Motor neuron (in vitro differentiated cells): ENCODE measurements around the gene DSC2. TPM values are rescaled to one million over a fixed set of nuclear protein-coding genes. Genes with fewer than 3 reads are reported as not detected.
A peak's percentile ranks its signal among the peaks of the same experiment; 100 is the strongest.

Experiments
- ATAC-seq, 8 experiments: fragments of 200-7000 bp; cut with Tn5 transposase; replicated peaks in 6 of 8; 2 replicates each; pipeline ENCODE4 v1.8.0; 2021; ENCODE audit warnings: mild to moderate bottlenecking in 8 of 8, moderate library complexity in 8 of 8
- H3K27ac ChIP-seq, 2 donors: fragments of 250-450 bp; sonication (Bioruptor Pico); 2 replicates each; pipeline ENCODE4 v1.9.0; 2021; ENCODE audit warnings: antibody characterized with exemption in 2 of 2, mild to moderate bottlenecking in 2 of 2, moderate library complexity in 1 of 2
- H3K4me1 ChIP-seq, 2 donors: fragments of 250-450 bp; sonication (Bioruptor Pico); replicated peaks in 1 of 2; 2 replicates each; pipeline ENCODE4 v1.6.1; 2021; ENCODE audit warnings: antibody characterized with exemption in 2 of 2, mild to moderate bottlenecking in 2 of 2, moderate library complexity in 1 of 2
- H3K4me3 ChIP-seq, 5 donors: fragments of 250-450 bp; sonication (Bioruptor Pico); 2 replicates each; pipeline ENCODE4 v1.9.0; 2021; ENCODE audit warnings: antibody characterized with exemption in 5 of 5, mild to moderate bottlenecking in 5 of 5, moderate library complexity in 4 of 5
- WGBS, 10 experiments: fragments of 450-650 bp; shearing (Covaris generic); methylation state at CpG; one replicate each; pipeline ENCODE4 v1.0.0; 2022; 5-methylcytosine and 5-hydroxymethylcytosine counted together
- in situ Hi-C, 9 experiments: fragments of 400-800 bp; cut with MboI; loops; one replicate each; pipeline ENCODE4 v1.15.0; 2021; ENCODE audit warnings: low sequenced_read_pairs in 9 of 9, low pct_unique_long_range_greater_than_20kb in 2 of 9; ENCODE audit not compliant: unreplicated experiment in 9 of 9
- total RNA-seq, 8 experiments: library from RNA; unstranded; fragments of 300-600 nt; gene quantifications; 2 replicates each; pipeline versions ENCODE4 v1.2.3 to v1.2.4, GENCODE V29; 2022

Gene DSC2
- total RNA-seq, 8 experiments from 2014 or later: 0.05 to 7.0 (median 3.4) TPM; not detected in 1

DNA sequence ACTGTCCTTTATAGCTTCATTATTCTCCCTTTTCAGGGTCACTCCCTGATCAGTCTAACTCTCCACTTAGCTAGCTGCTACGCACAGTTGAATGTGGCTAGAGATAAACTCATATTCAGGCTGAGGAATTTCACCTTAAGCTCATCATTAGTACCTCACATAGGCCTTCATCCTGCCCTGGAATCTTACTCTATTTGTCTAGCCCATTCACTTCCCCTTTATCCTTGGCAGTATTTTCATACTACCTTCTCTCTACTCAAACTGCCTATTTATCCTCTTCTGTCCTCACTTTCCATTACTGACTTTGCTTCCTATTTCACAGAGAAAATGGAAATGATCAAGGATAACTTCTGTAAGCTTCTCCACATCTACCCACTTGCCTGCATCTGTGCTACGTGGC, 10.6 kb upstream of the DSC2 start:
- Histone ChIP-seq H3K4me3 (no peak overlapping the region), H3K4me1 (no peaks in the 10 kb centered on the region), H3K27ac (no peak overlapping the region)
- in situ Hi-C loops: no loop called here
- no peak for ATAC-seq
- WGBS, 10 experiments: 0 to 93% (median 74%) methylated on average over 1 to 2 of the region's 2 CpGs; no CpG with 5 or more reads in 1 of the 10 experiments

DNA sequence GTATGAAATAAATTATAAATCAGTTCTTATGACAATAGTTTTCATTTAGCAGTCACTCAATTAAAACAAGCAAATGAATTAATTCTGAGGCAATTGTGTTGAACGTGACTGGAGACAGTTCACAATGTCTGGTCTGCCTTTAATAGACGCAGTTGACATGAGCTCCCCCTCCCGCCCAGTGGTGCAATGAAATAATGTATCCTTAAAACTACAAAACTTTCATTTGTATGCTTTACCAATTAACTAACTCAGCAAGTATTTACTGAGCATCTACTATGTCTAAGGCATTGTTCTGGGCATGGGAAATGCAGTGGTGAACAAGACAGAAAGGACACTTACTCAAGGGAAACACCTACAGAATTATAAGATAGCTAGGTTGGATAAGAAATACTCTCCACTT, 3.5 kb upstream of the DSC2 start:
- no peak overlapping the region for H3K4me3 ChIP-seq
- WGBS, 10 experiments: 0 to 94% (median 82%) methylated on average over 1 to 2 of the region's 3 CpGs; no CpG with 5 or more reads in 4 of the 10 experiments
- peaks cover 0 to 3% of the 10 kb centered on the region in 2 donors for H3K4me1 ChIP-seq
- no peak overlapping the region for H3K27ac ChIP-seq
- in situ Hi-C loops: no loop called here
- no peak for ATAC-seq

DNA sequence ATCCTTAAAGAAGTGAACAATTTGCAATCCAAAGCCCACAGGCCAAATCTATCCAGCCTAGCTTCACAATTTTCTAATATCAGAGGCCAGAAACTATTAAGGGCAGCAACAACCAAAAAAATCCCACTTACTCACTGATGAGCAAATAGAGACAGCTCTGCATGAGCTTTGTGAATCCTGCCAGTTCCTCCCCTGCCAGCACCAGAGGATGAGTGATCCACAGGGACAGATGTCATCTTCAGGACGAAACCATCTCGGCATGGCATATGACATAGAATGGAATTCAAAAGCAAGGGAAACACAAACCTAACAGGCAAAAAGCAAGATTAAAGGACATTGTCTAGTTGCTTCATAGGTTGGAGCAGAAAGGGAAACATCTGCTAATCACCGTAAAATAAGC, 2.2 kb upstream of the DSC2 start:
- 0 to 100% (median 54%) methylated on average over 1 to 3 of the region's 3 CpGs; no CpG with 5 or more reads in 4 of the 10 experiments for WGBS, 10 experiments
- in situ Hi-C loops: no loop called here
- H3K4me3 ChIP-seq: no peak overlapping the region
- no peak overlapping the region for H3K27ac ChIP-seq
- H3K4me1 ChIP-seq: peaks cover 6% of the 10 kb centered on the region in 2 donors
- no peak for ATAC-seq

DNA sequence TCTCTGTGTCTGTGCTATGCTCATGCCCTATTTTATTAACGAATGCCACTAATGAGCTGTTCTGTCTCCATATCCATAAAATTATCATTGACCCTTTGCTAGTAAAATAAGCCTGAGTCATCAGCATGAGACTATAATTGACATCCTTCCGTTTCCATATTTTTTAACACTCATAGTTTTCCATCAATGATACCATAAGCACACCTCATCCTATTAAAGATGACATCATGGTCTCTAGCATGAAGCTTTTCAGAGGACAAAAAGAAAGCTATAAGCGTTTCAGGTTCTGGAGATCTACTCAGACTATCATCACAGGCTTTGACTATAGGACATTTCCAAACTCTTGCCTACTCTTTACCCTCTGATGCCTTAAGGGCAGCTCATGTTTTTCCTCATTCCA, 1.2 kb upstream of the DSC2 start:
- no peak for ATAC-seq
- WGBS, 10 experiments: 0 to 95% (median 75%) methylated on average over 1 to 3 of the region's 3 CpGs; no CpG with 5 or more reads in 1 of the 10 experiments
- Histone ChIP-seq H3K27ac (no peak overlapping the region), H3K4me3 (no peak overlapping the region), H3K4me1 (peaks cover 6% of the 10 kb centered on the region in 2 donors)
- in situ Hi-C loops: no loop called here

DNA sequence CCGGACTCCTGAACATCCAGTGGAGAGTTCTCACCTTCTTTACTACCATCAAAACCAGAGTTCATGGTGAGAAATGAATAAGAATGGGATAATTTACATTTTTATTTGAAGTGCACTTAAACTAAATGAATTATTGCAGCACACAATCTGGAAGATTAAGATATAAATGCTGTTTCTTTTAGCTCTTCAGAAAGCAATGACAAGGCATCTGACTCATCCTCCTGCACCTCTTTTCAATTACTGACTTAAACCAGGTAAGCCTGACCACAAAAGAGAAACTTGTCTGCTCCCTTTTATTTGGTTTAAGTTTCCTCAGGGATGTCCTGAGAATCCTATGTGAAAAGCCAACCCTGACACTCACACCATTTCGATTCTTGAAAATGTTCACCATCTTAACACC, 720 bp upstream of the DSC2 start:
- H3K4me3 ChIP-seq: peak overlapping the region in 1 of 5 donors; percentile 69
- no peak overlapping the region for H3K27ac ChIP-seq
- in situ Hi-C loops: no loop called here

DNA sequence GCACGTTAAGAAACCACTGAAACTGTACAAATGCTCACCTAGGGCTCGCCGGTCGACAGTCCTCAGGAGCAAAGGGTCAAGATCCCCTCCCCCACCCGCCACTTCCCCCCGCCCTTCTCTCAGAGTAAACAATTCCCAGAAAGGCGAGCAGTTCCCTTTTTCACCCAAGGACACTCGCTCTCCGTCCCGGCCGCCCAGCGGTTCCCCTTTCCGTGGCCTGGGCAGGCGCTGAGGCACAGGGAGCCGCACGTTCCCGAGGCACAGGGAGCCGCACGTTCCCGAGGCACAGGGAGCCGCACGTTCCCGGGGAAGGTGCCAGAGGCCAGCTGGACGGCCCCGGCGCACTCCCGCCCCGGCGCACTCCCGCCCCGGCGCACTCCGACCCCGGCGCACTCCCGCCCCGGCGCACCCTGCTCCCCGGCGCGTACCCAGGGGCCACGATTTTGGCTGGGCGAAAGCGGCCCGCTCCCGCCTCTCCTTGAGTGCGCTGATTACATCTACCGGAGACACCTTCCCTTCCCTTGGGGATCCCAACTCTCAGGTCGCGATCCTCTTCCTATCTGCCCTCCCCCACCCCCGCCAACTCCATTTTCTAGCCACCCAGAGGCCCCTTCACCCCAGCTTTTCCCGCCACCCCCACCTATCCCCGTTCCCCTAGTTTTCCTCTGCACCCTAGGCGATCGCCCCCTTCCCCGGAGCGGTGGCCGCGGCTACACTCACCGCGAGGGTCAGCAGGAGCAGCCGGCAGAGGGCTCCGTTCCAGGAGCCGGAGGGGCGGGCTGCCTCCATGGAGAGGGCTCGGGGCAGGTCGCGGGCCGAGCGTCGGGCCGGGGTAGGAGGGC, 817 bp downstream of the DSC2 start:
- ATAC-seq: peak in 7 of 8 experiments; percentile 16 to 87 (median 85)
- in situ Hi-C loops: no loop called here
- Histone ChIP-seq H3K4me3 (peak overlapping the region; percentile 48 to 76 (median 59)), H3K4me1 (peaks cover 6% of the 10 kb centered on the region in 2 donors), H3K27ac (peak overlapping the region; percentile 29 to 82)
- WGBS, 10 experiments: no CpG with 5 or more reads among the region's 72 CpGs

More for the DNA sequence above, 720 bp upstream of the DSC2 start:
- WGBS, 10 experiments: 0 to 100% (median 75%) methylated on average over 1 to 2 of the region's 2 CpGs; no CpG with 5 or more reads in 3 of the 10 experiments
- H3K4me1 ChIP-seq: peaks cover 6% of the 10 kb centered on the region in 2 donors
- no peak for ATAC-seq

DNA sequence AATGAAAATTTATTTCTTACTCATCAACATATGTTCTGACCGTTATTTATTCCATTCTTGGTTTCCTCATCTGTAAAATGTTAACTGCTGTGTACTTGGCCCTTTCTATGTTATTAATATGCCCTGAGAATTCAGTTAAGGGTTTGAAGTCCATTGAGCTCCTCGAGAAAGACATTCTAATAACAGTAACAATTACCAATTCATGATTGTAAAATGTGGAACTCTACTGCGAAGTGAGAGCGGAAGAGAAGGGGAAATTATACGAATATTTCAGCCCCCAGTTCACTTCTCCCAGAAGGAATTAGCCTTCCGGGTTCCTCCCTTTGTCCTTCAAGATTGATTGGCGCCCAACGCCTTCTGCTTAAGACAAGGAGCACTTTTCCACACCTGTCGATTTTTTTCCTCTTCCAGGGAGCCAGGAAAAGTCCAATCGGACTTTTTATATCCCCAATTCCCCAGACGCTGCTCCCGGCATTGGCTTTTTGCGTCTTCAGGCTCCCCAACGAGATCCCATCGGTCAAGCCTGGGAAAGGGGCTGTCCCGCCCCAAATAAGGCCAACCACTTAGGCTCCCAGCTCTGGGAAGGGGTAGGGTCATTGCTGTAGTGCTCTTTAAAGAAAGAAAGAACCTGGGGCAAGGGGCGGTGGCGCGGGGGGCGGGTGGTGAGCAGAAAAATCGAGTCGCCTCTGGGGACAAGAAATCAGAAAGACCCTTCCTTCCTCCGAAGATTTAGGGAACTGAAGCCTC, 1.6 kb downstream of the DSC2 start:
- 0 to 20% (median 5%) methylated on average over 4 to 11 of the region's 23 CpGs for WGBS, 10 experiments
- in situ Hi-C loops: no loop called here
- H3K4me1 ChIP-seq: peaks cover 6% of the 10 kb centered on the region in 2 donors
- H3K4me3 ChIP-seq: peak overlapping the region; percentile 48 to 76 (median 59)
- peak overlapping the region; percentile 29 to 82 for H3K27ac ChIP-seq
- peak in 4 of 8 experiments; percentile 3 to 16 (median 10) for ATAC-seq

DNA sequence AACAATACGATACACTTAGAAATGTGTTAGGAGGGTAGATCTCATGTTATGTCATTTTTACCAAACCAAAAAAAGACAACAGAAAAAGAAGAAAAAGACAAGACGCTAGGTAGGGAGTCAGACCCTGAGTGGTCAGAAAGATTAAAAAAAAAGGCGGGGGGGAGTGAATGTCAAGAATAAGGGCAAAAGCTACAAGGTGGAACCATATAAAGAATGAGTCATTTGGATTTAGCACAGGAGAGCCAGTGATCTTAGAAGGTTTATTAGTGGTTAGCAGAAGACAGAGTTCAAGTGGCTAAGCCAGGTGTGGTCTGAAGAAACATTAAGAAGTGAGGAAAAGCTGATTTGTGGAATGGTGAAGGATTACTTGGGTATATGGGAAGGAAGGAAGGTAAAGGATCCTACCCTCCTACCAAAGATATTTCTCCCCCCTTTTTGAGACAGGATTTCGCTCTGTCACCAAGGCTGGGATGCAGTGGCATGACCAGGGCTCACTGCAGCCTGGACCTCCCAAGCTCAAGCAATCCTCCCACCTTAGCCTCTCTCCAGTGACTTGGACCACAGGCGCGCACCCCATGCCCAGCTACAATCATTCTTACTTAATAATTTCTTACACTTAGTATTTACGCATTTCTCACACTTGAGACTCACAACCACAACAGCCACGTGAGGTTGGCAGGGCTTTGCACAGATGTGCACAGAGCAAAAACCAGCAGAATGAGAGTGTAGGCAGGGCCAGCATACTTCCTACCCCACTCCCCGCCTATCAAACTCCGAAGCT, 2.6 kb downstream of the DSC2 start:
- Histone ChIP-seq H3K27ac (no peak overlapping the region), H3K4me3 (peak overlapping the region in 2 of 5 donors; percentile 69 to 76), H3K4me1 (peaks cover 6% of the 10 kb centered on the region in 2 donors)
- in situ Hi-C loops: no loop called here
- no peak for ATAC-seq
- 0 to 100% (median 86%) methylated on average over 1 to 9 of the region's 10 CpGs for WGBS, 10 experiments

DNA sequence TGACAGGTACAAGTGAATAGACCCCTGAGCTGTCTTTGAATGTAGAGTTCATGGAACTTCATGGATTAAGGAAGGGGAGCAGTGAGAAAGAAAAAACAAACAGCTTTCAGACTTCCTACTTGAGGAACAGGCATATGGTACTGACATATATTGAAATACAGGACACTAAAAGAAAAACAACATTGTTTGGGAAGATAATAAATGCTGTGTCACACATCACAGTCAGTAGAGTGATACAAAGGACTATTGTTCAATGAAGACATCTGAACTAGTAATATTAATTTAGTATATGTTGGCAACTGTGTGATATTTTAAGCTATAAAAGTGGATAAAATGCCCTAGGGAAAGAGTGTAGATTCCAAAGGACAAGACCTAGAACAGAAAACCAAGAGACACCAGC, 3.3 kb downstream of the DSC2 start:
- Histone ChIP-seq H3K27ac (no peak overlapping the region), H3K4me3 (no peak overlapping the region), H3K4me1 (peaks cover 6% of the 10 kb centered on the region in 2 donors)
- ATAC-seq: no peak
- in situ Hi-C loops: no loop called here

DNA sequence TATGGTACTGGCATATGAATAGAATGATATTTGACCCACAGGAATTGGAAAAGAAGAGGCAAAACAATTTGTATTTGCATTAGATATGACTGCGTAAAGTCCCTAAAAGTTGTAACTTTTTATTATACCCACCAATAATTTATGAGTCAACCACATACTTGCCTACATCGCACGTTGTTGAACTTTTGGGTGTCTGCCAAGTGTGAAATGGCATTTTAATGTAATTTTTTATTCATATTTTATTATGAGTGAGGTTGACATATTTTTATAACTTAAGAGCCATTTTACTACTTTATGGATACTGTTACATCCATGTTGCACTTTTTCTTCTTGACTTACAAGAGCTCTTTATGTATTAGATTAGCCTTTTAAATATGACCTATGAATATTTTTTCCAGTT, 4.6 kb downstream of the DSC2 start:
- WGBS, 10 experiments: 14 to 100% (median 90%) methylated on average over 1 to 3 of the region's 3 CpGs
- in situ Hi-C loops: no loop called here
- peaks cover 6% of the 10 kb centered on the region in 2 donors for H3K4me1 ChIP-seq
- ATAC-seq: no peak
- H3K27ac ChIP-seq: no peak overlapping the region
- H3K4me3 ChIP-seq: no peak overlapping the region

DNA sequence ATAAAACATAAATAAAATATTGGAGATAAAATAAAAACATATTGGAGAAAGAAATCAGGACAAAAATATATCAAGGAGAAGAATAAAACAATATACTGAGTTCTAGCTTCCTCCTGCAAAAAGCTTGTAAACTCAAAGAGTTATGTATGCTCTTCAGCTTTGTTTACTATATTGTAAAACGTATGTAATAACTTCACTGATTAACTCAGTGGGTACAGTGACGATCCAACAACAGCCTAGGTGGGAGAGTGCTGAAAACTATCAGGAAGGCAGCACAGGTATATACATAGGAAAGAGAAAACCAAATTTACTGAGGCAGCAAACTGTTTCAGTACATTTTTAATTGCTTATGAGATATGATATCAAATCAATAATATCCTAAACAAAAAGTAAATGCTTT, 8.3 kb downstream of the DSC2 start:
- no peak for ATAC-seq
- 0 to 100% (median 78%) methylated on average over 1 to 2 of the region's 2 CpGs for WGBS, 10 experiments
- in situ Hi-C loops: no loop called here

DNA sequence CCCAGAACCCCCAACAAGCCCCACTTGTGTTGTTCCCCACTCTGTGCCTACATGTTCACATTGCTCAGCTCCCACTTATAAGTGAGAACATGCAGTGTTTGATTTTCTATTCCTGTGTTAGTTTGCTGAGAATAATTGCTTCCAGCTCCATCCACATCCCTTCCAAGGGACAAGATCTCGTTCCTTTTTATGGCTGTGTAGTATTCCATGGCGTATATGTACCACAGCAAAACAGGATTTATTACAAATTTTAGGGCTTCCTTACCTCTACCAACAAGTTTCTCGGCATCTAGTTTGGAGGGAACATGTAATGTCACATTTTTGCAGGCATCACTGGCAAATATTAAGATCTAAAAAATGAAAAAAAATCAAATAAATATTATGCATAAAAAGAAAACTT, 8.9 kb downstream of the DSC2 start:
- in situ Hi-C loops: no loop called here
- no peak overlapping the region for H3K4me3 ChIP-seq
- no peak for ATAC-seq
- H3K27ac ChIP-seq: no peak overlapping the region
- WGBS, 10 experiments: 0 to 100% (median 88%) methylated on average over 1 to 3 of the region's 3 CpGs
- no peaks in the 10 kb centered on the region for H3K4me1 ChIP-seq

More for the DNA sequence above, 8.3 kb downstream of the DSC2 start:
- Histone ChIP-seq H3K27ac (no peak overlapping the region), H3K4me3 (no peak overlapping the region), H3K4me1 (no peaks in the 10 kb centered on the region)

DNA sequence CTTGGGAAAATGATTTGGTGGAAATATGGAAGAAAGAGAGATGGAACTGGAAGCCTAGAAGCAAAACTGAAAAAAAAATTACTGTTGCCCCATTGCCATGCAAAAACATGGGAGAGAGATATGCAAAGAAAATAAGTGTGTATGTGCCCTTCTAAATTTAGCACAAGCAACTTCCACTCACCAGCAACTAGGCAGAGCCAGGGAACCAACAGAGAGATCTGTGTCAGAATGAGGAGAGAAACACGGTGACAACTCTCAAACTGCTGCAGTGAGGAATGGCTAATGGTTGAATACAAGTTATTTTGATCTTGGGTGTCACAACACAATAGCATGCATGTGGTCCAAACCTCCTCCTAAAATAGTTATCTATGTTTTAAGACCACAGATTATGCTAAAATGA, 10.9 kb downstream of the DSC2 start:
- WGBS, 10 experiments: 57 to 100% (median 86%) methylated on average over 1 of the region's 1 CpG; no CpG with 5 or more reads in 3 of the 10 experiments
- in situ Hi-C loops: no loop called here
- no peak overlapping the region for H3K4me3 ChIP-seq
- ATAC-seq: no peak
- no peak overlapping the region for H3K27ac ChIP-seq
- H3K4me1 ChIP-seq: no peaks in the 10 kb centered on the region
